Stimulated activated CD8-positive, alpha-beta memory T cell treated with anti-CD3 and anti-CD28 coated beads, Interleukin-15, amount 100 ng/mL, for 24 hours (primary cell): ENCODE data around the gene TUBGCP2.
A peak's percentile ranks its signal among the peaks of the same experiment; 100 is the strongest.

Experiments used
- DNase-seq: peaks from one replicate; pipeline ENCODE4 v3.0.0-alpha.2; 2020; ENCODE audit warnings: low read depth

Gene TUBGCP2

GRCh38 chr10:133308421-133309099 is at the start of gene TUBGCP2, which contains the start of gene ZNF511:
TSS of gene TUBGCP2 (minus strand) at chr10:133308872. CDS start at chr10:133302941, 5,931 bp downstream.
TSS of gene ZNF511 (plus strand) at chr10:133308914. CDS start at chr10:133308944, 30 bp downstream.
- DNase-seq, result peak; percentile 84

- peak; percentile 37 for DNase-seq
Measured at GRCh38 chr10:133357285-133358161, 48.9 kb upstream of the TUBGCP2 start, which contains the start of gene FUOM. TSS of gene FUOM (minus strand) at chr10:133358019. CDS start at chr10:133358007, 12 bp downstream.

DNA sequence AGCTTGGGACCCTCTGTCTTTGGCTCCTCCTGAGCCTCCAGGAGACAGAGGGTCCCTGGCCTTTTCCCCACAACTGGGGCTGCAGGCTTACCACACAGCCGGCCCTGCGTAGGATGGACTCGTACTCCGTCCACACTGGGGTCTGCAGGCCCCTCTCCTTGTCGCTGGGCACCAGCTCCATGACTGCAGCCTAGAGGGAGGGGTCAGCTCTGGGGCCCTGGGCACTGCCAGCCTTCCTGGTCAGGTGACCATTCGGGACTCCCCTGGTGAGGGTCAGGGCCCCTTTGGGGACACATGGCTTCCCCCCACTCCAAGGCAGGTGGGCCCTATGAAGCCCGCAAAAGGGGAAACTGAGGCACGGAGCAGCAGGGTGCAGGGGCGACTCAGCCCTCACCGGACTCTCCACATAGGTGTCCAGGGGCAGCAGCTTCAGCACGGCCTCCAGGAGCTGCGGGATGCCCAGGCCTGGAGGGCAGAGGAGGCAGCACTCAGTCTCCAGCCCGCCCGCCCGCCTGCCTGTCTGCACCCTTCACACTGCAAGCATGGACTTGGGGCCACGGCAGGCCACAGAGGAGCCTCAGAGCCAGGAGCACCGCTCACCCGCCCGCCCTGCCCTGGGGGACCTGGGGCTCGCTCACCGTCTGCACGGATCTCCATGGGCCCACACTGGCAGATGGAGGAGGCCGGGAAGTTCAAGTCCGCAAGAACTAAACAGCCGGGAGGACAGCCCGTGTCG is 48.0 kb upstream of the TUBGCP2 start:
- DNase-seq, result no peak

- no peak for DNase-seq
Measured at GRCh38 chr10:133355991-133356390, 47.3 kb upstream of the TUBGCP2 start.

DNA sequence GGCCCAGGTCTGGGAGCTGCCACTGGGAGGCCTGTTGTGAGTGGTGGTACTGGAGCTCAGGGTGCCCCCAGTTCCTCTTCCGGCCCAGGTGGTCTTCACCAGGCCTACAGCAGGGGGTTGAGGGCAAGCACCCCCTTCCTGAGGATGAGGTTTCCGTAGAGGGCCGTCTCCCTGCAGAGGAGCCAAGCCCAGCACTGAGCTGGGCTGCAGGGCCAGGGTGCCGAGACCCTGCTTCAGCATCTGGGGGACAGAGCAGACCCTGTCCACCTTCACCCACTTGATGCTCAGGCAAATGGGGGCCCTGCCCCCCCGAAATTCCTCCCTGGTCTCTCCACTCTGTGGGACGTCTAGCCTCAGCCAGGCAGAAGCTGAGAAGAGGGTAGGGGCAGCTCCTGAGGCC is 46.6 kb upstream of the TUBGCP2 start:
- no peak for DNase-seq

DNA sequence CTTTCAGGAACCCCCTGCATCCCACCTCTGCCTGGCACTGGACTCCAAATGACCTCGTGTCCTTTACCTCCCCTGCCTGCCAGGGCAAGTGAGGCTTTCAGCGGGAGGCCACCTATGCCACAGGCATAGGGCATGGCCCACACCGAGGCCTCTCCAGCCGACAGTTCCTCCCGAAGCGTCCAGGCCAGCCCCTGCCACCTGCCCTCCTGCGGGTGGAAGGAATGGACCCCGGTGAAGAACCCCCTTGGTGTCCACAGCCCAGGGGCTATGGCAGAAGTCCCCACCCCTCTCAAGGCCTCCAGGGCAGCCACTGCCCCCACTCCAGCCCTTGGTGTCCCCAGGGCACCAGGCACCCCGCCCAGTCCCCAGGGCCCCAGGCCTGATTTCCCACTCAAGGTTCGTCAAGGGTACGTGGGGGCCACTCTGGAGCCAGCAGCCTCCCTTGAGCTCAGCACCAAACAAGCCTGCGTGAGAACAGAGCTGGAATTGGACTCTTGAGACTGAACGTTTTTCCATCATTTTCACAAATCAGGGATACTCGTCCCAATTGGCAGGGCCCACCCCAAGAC is 46.1 kb upstream of the TUBGCP2 start:
- no peak for DNase-seq

DNA sequence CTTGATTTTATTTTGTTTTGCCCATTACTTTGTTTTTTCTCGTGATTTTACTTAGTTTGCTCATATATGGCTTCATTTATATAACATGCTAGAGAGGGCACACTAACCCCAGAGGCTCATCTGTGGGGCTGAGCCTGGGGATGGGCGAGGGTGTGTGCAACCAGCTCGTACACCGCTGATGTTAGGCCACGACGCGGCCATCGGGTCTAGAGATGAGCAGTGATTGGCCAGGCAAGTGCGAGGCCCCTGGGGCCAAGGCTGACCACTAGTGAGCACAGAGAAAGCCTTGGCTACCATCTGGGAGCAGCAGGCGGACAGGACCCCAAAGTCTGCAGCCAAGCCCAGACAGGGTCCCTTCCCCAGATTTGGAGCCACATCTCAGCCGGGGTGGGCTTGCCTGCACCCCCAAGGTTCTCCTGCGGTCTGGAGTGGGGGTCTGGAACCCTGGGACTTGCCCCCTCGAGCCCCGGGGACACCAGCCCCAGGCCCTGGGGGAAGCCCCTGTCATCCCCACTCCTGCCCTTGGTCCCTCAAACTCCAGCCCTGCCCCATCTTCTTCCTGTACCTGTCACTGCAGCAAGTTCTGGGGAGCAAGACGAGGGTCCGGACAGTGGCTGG is 45.4 kb upstream of the TUBGCP2 start:
- DNase-seq, result no peak

GRCh38 chr10:133353202-133353959 is 44.7 kb upstream of the TUBGCP2 start:
- no peak for DNase-seq

DNA sequence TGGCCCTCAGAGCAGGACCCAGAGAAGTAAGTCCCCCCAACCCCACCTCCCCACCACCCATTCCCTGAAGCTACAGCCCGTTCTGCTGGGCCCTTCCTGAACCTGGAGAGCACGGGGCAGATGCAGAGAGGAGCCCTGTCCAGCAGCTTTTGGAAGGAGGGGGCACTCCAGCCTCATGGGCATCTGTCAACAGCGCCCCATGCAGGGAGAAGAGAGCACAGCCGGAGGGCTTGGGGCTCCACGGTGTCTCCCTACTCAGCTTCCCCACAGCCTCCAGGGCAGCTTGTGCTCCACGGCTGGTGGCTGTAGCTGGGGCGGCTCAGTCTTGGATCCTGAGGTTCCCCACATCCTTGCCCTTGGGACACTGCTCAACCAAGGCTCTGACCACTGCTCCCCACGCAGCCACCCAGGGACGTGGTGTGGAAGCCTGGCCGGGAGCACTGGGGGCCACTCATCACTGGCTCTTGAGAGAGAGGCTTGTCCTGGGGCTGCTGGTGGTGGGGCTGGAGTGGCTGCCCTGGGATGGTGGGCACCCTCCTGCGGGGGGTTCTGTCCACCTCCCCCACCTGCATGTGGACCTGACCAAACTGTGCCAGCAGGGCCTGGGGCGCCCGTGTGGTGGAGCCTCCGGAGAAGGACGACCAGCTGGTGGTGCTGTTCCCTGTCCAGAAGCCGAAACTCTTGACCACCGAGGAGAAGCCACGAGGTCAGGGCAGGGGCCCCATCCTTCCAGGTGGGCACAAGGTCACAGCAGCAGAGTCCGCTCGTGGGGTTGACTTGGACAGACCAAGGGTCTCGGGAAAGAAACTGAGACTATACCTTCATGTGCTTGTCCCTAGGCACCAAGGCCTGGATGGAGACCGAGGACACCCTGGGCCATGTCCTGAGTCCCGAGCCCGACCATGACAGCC is 43.0 kb upstream of the TUBGCP2 start:
- DNase-seq, result no peak

DNA sequence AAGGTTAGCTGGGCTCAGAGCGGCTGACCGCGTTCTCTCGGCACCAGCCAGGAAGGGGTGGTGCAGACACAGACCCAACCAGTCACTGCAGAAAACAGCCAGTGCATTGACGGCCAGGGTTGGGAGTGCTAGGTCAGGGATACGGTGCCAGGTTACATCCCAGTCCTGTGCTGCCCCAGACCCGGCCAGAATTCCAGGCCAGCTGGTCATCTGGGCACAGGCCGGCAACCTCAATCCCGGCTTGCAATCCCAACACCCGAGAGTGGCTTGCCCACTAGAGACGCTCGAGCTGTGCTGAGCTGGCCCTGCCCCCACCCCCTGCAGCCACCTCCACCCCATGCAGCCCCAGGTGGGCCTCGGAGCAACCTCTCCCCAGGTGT is 42.3 kb upstream of the TUBGCP2 start:
- DNase-seq, result no peak

DNA sequence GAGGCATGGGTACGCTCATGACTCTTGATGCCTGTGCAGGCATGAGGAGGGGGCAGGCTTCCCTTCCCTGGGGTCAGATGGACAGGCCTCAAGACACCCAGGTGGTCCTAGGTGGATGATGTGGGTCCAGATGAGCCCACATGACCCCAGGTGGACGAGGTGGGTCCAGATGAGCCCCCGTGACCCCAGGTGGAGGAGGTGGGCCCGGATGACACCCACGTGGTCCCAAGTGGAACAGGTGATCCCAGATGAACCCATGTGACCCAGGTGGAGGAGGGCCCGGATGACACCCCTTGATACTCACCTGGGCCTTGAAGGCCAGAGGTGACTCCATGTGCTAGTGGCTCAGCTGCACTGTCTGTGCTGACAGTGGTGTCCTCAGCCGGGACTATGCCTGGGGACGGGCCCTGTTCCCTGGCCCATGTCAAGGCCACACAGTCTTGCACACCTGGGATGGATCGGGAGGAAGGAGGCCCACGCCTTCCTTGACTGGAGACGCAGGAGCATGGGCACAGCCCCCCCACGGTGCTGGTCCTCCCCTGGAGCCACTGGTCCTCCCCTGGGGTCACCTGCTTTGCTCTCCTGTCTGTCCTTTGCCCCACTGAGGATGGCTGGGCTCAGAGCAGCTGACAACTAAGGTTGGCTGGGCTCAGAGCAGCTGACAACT is 41.7 kb upstream of the TUBGCP2 start:
- DNase-seq, result no peak

DNA sequence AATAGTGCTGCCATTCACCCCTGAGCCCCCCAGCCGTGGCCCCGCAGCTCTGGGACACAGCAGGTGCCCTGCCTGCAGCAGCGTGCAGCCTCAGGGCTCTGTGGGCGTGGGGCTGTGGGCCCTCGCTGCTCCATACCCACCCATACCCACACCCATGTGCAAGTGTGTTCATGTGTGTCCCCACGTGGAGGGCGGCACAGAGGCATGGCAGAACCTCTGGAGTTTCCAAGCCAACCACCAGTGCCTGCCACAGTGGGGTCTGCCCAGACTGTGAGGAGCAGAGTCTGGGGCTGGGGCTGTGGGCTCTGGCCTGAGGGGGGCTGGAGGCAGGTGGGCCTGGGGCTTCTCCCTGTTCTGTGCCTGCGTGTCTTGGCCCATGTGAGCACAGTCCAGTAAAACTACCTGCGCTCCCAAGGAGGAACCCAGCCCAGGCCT is 40.9 kb upstream of the TUBGCP2 start:
- DNase-seq, result no peak

DNA sequence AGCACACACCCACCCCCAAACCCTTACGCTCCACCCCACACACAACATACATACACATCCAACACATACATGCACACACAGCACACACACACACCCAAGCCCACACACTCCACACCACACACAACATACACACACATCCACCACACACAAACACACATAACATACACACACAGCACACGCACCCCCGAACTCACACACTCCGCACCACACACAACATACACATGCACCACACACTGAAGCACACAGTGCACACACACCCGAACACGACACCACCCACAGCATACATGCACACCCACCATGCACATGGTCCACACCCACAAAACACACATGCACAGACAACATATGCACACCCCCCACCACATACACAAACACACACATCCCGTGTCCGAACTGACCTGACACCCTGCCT is 40.5 kb upstream of the TUBGCP2 start:
- DNase-seq, result no peak

DNA sequence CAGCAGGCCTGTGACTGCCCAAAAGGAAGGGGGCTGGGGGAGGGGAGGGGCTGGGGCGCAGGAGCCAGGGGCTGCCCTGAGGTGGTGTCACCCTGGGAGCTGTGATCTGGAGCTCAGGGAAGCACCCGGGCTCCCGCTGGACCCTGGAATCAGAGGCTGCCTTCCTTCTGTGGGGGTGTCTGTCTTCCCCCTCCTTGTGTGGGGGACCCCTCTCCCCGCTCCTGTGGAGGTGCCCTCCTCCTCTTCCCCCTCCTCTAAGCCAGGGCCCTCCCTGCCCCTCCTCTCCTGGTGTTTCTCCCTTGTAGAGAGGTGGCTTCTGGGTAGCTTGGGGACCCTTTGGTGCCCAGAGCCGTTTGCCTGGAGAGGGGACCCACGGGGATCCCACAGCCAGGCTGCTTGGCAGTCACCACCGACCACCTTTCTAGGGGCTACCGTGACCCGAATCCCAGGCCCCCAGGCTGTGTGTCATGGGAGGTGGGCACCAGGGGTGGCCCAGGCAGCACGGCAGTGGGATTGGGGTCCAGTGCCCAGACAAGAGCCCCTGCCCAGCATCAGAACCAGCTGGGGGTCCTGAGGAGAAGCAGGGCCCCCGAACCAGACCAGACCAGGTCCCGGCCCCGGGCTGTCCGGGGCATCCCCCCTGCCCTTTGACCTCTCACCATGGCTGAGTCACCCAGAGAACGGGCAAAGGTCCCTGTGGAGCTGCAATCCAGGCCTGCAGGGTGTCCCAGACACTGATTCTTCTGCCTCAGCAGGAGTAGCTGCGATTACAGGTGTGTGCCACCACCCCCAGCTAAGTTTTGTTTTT is 39.2 kb upstream of the TUBGCP2 start:
- no peak for DNase-seq

DNA sequence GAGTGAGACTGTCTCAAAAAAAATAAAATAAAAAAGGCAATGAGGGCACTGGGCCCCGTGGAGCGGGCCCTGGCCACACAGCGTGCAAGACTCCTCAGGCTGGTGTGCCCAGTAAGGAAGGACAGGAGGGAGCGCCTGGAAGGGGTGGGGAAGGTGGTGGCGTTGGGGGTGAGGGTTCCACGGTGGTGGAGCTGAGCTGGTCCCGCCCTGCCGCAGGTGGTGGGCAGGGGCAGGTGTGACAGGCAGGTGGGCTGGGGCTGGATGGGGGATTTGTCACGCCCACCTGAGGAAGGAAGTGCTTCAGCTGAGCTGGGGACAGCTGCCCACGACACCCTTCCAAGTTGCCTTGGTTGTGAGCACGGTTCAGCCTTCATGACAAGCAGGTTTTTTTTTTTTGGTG is 37.7 kb upstream of the TUBGCP2 start:
- no peak for DNase-seq

GRCh38 chr10:133344236-133344635 is 35.6 kb upstream of the TUBGCP2 start:
- no peak for DNase-seq

DNA sequence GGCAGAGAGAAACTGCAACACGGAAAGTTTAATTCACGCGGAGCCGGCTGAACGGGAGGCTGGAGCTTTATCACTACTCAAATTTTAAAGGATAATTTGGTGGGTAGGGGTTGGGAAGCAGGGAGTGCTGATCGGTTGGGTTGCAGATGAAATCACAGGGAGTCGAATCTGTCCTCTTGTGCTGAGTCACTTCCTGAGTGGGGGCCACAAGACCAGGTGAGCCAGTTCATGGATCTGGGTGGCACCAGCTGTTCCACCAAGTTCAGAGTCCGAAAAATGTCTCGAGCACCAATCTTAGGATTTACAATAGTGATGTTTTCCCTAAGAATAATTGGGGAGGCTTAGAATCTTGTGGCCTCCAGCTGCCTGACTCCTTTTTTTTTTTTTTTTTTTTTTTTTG is 34.9 kb upstream of the TUBGCP2 start:
- DNase-seq, result no peak

DNA sequence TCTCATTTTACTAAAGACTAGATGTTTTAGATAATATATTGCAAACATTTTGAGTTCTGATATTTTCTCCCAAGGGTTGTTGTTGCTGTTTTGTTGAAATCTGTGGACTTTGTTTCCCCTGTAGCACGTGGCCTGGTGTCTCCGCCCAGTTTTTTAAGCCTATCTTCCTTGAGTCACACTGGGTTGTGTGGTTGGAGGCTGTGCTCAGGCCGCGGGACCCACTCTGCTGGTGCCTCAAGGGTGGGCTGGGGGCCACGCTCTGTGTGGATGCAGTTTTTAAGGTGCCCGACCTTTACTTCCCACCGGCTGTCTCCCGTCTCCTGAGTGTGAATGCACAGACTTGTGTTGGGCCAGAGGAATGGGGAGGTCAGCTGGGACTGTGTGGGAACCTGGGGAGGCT is 34.3 kb upstream of the TUBGCP2 start:
- no peak for DNase-seq
